ENCODE data around the gene CYCS.

DNA sequence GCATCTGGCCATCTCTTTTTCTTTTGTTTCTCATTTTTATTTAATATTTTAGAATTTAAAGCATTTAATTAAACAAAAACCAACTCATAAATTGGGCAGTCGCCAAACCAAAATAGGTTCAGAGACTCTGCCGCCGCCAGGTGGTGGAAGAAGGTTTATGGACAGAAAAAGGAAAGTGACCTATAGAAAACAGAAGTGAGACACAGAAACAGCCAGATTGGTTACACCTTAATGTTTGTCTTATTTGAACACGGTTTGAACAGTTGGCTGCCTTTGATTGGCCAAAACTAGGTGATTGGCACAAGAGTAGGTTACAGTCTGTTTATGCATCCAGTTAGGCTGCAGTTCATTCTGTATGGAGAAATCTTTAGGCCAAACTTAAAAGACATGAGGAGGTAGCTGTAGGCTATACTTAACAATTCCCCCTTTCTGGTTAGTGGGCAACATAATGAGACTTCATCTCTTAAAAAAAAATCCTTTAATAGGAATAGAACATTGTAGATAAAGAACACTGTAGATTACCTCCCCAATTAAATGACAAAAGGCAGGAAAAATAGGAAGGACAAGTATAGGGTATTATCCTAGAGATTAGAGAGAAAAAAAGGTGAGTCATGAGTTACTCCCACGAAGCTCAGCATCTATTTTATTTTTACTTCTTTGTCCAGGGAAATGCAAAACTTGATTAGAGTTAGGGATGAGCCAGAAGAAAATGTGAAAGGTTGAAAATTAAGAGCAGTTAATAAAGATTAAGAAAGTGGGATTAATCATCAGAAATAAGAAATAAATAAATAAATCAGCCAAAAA lies 23.9 kb upstream of the CYCS start:
- TF ChIP-seq, protein P1, sequence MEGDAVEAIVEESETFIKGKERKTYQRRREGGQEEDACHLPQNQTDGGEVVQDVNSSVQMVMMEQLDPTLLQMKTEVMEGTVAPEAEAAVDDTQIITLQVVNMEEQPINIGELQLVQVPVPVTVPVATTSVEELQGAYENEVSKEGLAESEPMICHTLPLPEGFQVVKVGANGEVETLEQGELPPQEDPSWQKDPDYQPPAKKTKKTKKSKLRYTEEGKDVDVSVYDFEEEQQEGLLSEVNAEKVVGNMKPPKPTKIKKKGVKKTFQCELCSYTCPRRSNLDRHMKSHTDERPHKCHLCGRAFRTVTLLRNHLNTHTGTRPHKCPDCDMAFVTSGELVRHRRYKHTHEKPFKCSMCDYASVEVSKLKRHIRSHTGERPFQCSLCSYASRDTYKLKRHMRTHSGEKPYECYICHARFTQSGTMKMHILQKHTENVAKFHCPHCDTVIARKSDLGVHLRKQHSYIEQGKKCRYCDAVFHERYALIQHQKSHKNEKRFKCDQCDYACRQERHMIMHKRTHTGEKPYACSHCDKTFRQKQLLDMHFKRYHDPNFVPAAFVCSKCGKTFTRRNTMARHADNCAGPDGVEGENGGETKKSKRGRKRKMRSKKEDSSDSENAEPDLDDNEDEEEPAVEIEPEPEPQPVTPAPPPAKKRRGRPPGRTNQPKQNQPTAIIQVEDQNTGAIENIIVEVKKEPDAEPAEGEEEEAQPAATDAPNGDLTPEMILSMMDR (IDR thresholded peaks at IDR 0.05), result no peak
- no peak for TF ChIP-seq POLR2A (IDR thresholded peaks at IDR 0.05)

All from thyroid gland (tissue), 4 donors.